Cardiac muscle cell (in vitro differentiated cells and primary cell): ENCODE data around the gene TMPRSS7. TPM values are rescaled to one million over a fixed set of nuclear protein-coding genes. Genes with fewer than 3 reads are reported as not detected.

Experiments used
- DNase-seq, 2 donors: peaks; one replicate each; pipeline versions ENCODE4 v3.0.0 to v3.0.0-alpha.2; 2010 to 2017; ENCODE audit warnings: low read depth in 1 of 2, low spot score in 1 of 2
- H3K27ac ChIP-seq: fragments of 200-600 bp; sonication (generic); 2 replicates; pipeline ENCODE4 v1.5.1; 2016
- H3K27me3 ChIP-seq: fragments of 200-600 bp; sonication (generic); 2 replicates; pipeline ENCODE4 v1.6.0; 2016; ENCODE audit warnings: control low read depth
- H3K36me3 ChIP-seq: fragments of 200-600 bp; sonication (generic); 2 replicates; pipeline ENCODE4 v1.5.1; 2016; ENCODE audit warnings: control low read depth
- H3K4me1 ChIP-seq: fragments of 200-600 bp; sonication (generic); 2 replicates; pipeline ENCODE4 v1.8.1; 2017; ENCODE audit warnings: low read depth, mild to moderate bottlenecking, mixed run types
- H3K4me3 ChIP-seq: fragments of 200-600 bp; sonication (generic); 2 replicates; pipeline ENCODE4 v1.5.1; 2016; ENCODE audit warnings: mild to moderate bottlenecking
- H3K9me3 ChIP-seq: fragments of 200-600 bp; sonication (generic); 2 replicates; pipeline ENCODE4 v1.5.1; 2017; ENCODE audit warnings: low read depth, mild to moderate bottlenecking, control low read depth
- CTCF ChIP-seq: IDR thresholded peaks from 2 replicates; pipeline ENCODE4 v1.5.1; 2012; ENCODE audit warnings: low read depth, mild to moderate bottlenecking, low read length
- polyA plus RNA-seq: library from polyadenylated mRNA; unstranded; fragments of >200 nt; fragmentation: Nextera tagmentation; extraction: Ambion mirVana; gene quantifications from 2 replicates; pipeline ENCODE4 v1.2.1, GENCODE V29; 2016
- total RNA-seq: library from RNA; depleted of rRNA; stranded (reverse); fragments of >200 nt; gene quantifications from 2 replicates; pipeline ENCODE4 v1.2.3, GENCODE V29; 2016

The TMPRSS7 gene
- total and polyA plus RNA-seq, 2 experiments from 2014 or later: not detected

GRCh38 chr3:112003321-112004080 lies 31.0 kb upstream of the TMPRSS7 start:
- TF ChIP-seq CTCF: no peak
- no peak for DNase-seq
- Histone ChIP-seq H3K27me3 (peaks cover 53% of the 10 kb centered on the region), H3K9me3 (no peaks in the 10 kb centered on the region), H3K4me3 (no peak overlapping the region), H3K36me3 (no peaks in the 10 kb centered on the region), H3K4me1 (no peaks in the 10 kb centered on the region), H3K27ac (no peak overlapping the region)

GRCh38 chr3:112004187-112004586 lies 30.3 kb upstream of the TMPRSS7 start:
- H3K4me1 ChIP-seq: no peaks in the 10 kb centered on the region
- no peak overlapping the region for H3K4me3 ChIP-seq
- TF ChIP-seq CTCF: no peak

GRCh38 chr3:112004669-112005068 lies 29.9 kb upstream of the TMPRSS7 start:
- DNase-seq: no peak
- no peaks in the 10 kb centered on the region for H3K36me3 ChIP-seq
- H3K9me3 ChIP-seq: no peaks in the 10 kb centered on the region
- no peak for TF ChIP-seq CTCF
- H3K27ac ChIP-seq: no peak overlapping the region
- no peak overlapping the region for H3K4me3 ChIP-seq
- H3K27me3 ChIP-seq: peaks cover 42% of the 10 kb centered on the region
- H3K4me1 ChIP-seq: no peaks in the 10 kb centered on the region

More at GRCh38 chr3:112004187-112004586, 30.3 kb upstream of the TMPRSS7 start:
- no peaks in the 10 kb centered on the region for H3K36me3 ChIP-seq
- DNase-seq: no peak
- peaks cover 47% of the 10 kb centered on the region for H3K27me3 ChIP-seq
- H3K27ac ChIP-seq: no peak overlapping the region
- no peaks in the 10 kb centered on the region for H3K9me3 ChIP-seq

GRCh38 chr3:112005091-112005672 lies 29.4 kb upstream of the TMPRSS7 start:
- DNase-seq: no peak
- no peak overlapping the region for H3K27ac ChIP-seq
- no peaks in the 10 kb centered on the region for H3K9me3 ChIP-seq
- no peaks in the 10 kb centered on the region for H3K36me3 ChIP-seq
- TF ChIP-seq CTCF: no peak
- no peak overlapping the region for H3K4me3 ChIP-seq
- H3K27me3 ChIP-seq: peaks cover 37% of the 10 kb centered on the region
- no peaks in the 10 kb centered on the region for H3K4me1 ChIP-seq

GRCh38 chr3:112007633-112008032 lies 26.9 kb upstream of the TMPRSS7 start:
- Histone ChIP-seq H3K27ac (no peak overlapping the region), H3K36me3 (no peaks in the 10 kb centered on the region), H3K4me1 (peaks cover 10% of the 10 kb centered on the region), H3K27me3 (peaks cover 20% of the 10 kb centered on the region), H3K9me3 (no peaks in the 10 kb centered on the region), H3K4me3 (no peak overlapping the region)
- no peak for TF ChIP-seq CTCF
- DNase-seq: peak in 1 of 2 donors; percentile 74
